ENCODE results near the gene LBX1.

GRCh38 chr10:101226491-101227428 is 2.5 kb downstream of the LBX1 start:
- TF ChIP-seq, protein P1, sequence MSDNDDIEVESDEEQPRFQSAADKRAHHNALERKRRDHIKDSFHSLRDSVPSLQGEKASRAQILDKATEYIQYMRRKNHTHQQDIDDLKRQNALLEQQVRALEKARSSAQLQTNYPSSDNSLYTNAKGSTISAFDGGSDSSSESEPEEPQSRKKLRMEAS (IDR thresholded peaks at IDR 0.05), result no peak
- no peak for TF ChIP-seq EP300 (IDR thresholded peaks at IDR 0.05; ENCODE audit: borderline replicate concordance)
- no peak for TF ChIP-seq RAD21 (IDR thresholded peaks at IDR 0.05; ENCODE audit: low read depth)
- TF ChIP-seq TAF1 (IDR thresholded peaks at IDR 0.05; ENCODE audit: low read depth), result no peak
- TF ChIP-seq EGR1 (IDR thresholded peaks at IDR 0.05), result no peak
- TF ChIP-seq TCF12 (IDR thresholded peaks at IDR 0.05; ENCODE audit: low read depth), result no peak
- TF ChIP-seq NFIC (IDR thresholded peaks at IDR 0.05), result no peak
- TF ChIP-seq REST (IDR thresholded peaks at IDR 0.05; ENCODE audit: low read depth), result no peak
